ENCODE results near the gene MAGI2.

MAGI2 gene

DNA sequence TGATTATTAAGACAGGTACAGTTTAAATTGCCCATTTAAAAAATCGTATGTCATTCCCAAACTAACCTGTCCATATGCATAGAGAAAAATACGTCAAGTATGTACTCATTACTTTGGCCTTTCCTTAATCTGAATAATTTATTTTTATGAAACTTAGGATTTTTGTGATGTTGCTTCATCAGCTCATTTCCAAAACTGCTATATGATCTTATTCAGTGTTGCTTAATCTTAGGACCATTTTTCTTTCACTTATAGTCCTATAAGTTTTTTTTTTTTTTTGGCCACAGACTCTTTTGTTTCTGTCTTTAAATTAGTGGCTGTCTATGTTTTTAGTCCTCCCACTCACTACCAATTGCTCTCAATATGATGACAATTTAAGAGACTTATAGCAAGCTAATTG is 1309.8 kb downstream of the MAGI2 start:
- no peak for DNase-seq (ENCODE audit: extremely low spot score)
- ChIA-PET POLR2A (no interaction called here), CTCF (interaction anchor here (1.0 to 1.3 kb wide), 5 partner anchors 8 to 39 kb away, joined by 3 to 4 read pairs (median 3); no protein-coding TSS in a partner anchor)
- no peak for TF ChIP-seq CTCF (IDR thresholded peaks at IDR 0.05; ENCODE audit: control extremely low read depth, extremely low read depth, low read depth, missing control alignments)

DNA sequence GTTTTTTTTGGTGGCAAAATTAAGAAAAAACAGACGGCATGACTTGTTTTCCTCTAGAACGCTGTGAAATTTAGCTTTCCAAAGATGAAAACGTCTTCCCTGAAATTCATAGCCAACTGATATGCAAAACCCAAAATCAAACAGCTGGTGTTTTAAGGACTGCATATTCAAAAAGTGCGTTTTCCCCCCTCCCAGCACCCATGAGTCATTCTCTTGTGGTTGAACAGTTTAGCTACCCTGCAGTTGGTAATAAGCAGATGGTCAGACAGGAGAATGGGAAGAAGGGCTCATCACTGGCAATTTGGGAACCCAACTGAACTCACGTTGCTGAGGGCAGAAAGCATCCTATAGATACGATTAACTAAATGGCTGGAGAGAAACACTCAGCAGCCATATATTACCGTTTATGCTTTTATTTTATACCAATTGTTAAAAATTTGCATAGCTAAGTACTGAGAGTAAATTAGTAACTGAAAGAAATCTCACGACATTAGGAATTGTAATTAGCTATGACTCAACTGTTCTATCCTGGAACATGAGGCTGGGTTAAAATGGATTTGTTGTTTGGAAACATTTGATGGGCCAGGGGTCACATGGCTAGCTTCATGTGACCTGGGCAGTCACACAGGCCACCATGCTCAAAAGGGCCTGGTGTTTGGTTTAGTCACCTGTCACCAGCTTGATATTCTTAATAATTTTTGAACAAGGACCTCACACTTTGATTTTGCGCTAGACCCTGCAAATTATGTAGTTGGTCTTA is 1311.8 kb downstream of the MAGI2 start:
- DNase-seq (ENCODE audit: extremely low spot score), result no peak
- TF ChIP-seq CTCF (IDR thresholded peaks at IDR 0.05; ENCODE audit: control extremely low read depth, extremely low read depth, low read depth, missing control alignments), result no peak
- ChIA-PET CTCF (interaction anchor here (1.5 kb wide), 1 partner anchor 13 kb away, joined by 3 read pairs; no protein-coding TSS in a partner anchor), POLR2A (no interaction called here)

DNA sequence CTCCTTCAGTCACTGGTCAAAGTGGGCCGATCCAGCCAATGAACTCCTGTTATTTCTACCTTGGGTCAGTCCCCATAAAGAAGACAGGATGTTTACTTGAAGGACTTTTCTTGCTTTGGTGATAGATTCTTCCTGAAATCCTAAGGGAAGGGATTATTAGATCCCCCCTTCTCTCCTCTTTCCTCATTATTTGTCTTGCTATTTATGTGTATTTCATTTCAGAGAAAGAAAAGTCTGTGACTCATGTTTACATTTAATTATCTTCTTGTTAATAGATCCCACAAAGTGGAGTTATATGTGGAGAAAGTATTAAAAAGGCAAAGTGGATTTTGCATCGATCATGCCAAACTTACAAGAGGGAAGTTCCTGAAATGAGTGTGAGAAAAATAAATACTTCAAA is 1313.4 kb downstream of the MAGI2 start:
- no peak for DNase-seq (ENCODE audit: extremely low spot score)
- POLR2A ChIA-PET, result no interaction called here
- no peak for TF ChIP-seq CTCF (IDR thresholded peaks at IDR 0.05; ENCODE audit: control extremely low read depth, extremely low read depth, low read depth, missing control alignments)
- CTCF ChIA-PET, result no interaction called here

DNA sequence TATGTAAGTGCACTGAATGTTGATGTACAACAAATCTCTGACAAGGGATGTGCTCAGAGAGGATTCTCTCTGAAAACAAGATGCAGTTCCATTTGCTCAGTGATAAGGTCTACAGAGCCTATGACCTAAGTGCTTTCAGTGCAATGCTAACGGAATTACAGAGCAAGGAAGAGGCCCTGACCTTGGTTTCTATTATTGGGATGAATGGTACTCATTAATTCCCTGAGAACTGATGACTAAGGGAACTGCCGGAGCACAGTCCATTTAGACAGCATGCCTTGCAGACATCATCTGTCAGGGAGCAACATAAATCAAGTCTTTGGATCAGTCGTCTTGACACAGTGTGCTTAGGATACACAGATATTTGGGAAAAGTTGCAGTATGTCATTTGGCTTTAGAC is 1314.1 kb downstream of the MAGI2 start:
- DNase-seq (ENCODE audit: extremely low spot score), result no peak
- ChIA-PET CTCF (no interaction called here), POLR2A (no interaction called here)
- TF ChIP-seq CTCF (IDR thresholded peaks at IDR 0.05; ENCODE audit: control extremely low read depth, extremely low read depth, low read depth, missing control alignments), result no peak

GRCh38 chr7:78134774-78135173 is 1318.7 kb downstream of the MAGI2 start:
- DNase-seq (ENCODE audit: extremely low spot score), result no peak
- TF ChIP-seq CTCF (IDR thresholded peaks at IDR 0.05; ENCODE audit: control extremely low read depth, extremely low read depth, low read depth, missing control alignments), result no peak
- ChIA-PET POLR2A (no interaction called here), CTCF (interaction anchor here (1.1 to 1.9 kb wide), 7 partner anchors 9 to 791 kb away, joined by 3 to 5 read pairs (median 4); no protein-coding TSS in a partner anchor)

GRCh38 chr7:78134256-78134655 is 1319.2 kb downstream of the MAGI2 start:
- peak; percentile 38 for TF ChIP-seq CTCF (IDR thresholded peaks at IDR 0.05; ENCODE audit: control extremely low read depth, extremely low read depth, low read depth, missing control alignments)
- POLR2A ChIA-PET, result no interaction called here
- CTCF ChIA-PET, result interaction anchor here (1.2 to 1.9 kb wide), 6 partner anchors 9 to 791 kb away, joined by 3 to 5 read pairs (median 4); no protein-coding TSS in a partner anchor
- peak; percentile 39 for DNase-seq (ENCODE audit: extremely low spot score)
